Sigmoid colon (tissue), 7 donors: Measurements from ENCODE around the gene SYNGR3. TPM values are rescaled to one million over a fixed set of nuclear protein-coding genes. Genes with fewer than 3 reads are reported as not detected.
A peak's percentile ranks its signal among the peaks of the same experiment; 100 is the strongest.

ENCODE experiments used
- DNase-seq: peaks from one replicate; pipeline ENCODE4 v3.0.0-alpha.2; 2019
- H3K27ac ChIP-seq, 4 donors: fragments of 200-600 bp; sonication (generic); one replicate each; pipeline ENCODE4 v1.5.1; 2016 to 2019; ENCODE audit warnings: mild to moderate bottlenecking in 1 of 4
- H3K27me3 ChIP-seq, 3 donors: fragments of 200-600 bp; sonication (generic); one replicate each; pipeline ENCODE4 v1.5.1; 2019; ENCODE audit warnings: mild to moderate bottlenecking in 1 of 3
- H3K36me3 ChIP-seq, 4 donors: fragments of 200-600 bp; sonication (generic); one replicate each; pipeline ENCODE4 v1.5.1; 2016 to 2019
- H3K4me1 ChIP-seq, 4 donors: fragments of 200-600 bp; sonication (generic); one replicate each; pipeline ENCODE4 v1.5.1; 2017 to 2019
- H3K4me3 ChIP-seq, 4 donors: fragments of 200-600 bp; sonication (generic); one replicate each; pipeline ENCODE4 v1.5.1; 2017 to 2019; ENCODE audit warnings: mild to moderate bottlenecking in 2 of 4, moderate library complexity in 1 of 4
- H3K9me3 ChIP-seq, 4 donors: fragments of 200-600 bp in 3 of 4; sonication (generic) in 3 of 4; one replicate each; pipeline versions ENCODE4 v1.5.1 to v1.6.1; 2013 to 2019
- EP300 ChIP-seq, 4 donors: sonication (generic); formaldehyde crosslinking; IDR thresholded peaks; one replicate each; pipeline ENCODE4 v1.6.1; 2017; ENCODE audit warnings: antibody characterized with exemption in 4 of 4
- POLR2A ChIP-seq, 2 donors: fragments of 450-650 bp; IDR thresholded peaks; one replicate each; pipeline ENCODE4 v1.6.1; 2016; ENCODE audit warnings: antibody characterized with exemption in 2 of 2, mild to moderate bottlenecking in 2 of 2, moderate library complexity in 2 of 2
- POLR2AphosphoS5 ChIP-seq, 4 donors: sonication (generic); formaldehyde crosslinking; IDR thresholded peaks; one replicate each; pipeline ENCODE4 v1.6.1; 2017; ENCODE audit warnings: antibody characterized with exemption in 4 of 4
- WGBS, 2 donors: extraction: QIAGEN DNeasy Blood & Tissue Kit; methylation state at CpG; one replicate each; pipeline ENCODE4 v1.1.7; 2013; 5-methylcytosine and 5-hydroxymethylcytosine counted together
- intact Hi-C: fragments of 100-400 bp; cut with DNase I; formaldehyde crosslinking; loops from one replicate; pipeline ENCODE4 v1.15.1; 2023
- polyA plus RNA-seq, 3 donors: library from polyadenylated mRNA; stranded (reverse); fragments of 200-250 nt; gene quantifications; one replicate each; pipeline ENCODE4 v1.2.3, GENCODE V29; 2013
- total RNA-seq, 4 donors: library from RNA; depleted of rRNA; stranded (reverse); fragments of >200 nt; gene quantifications; one replicate each; pipeline ENCODE4 v1.1.0, GENCODE V29; 2016
- TF ChIP-seq, protein P1 (sequence below), 4 experiments: fragments of 450-650 bp in 3 of 4; fragments of 200-600 bp in 1 of 4; IDR thresholded peaks; one replicate each; pipeline ENCODE4 v1.5.1; 2016 to 2019; ENCODE audit warnings: antibody characterized with exemption in 4 of 4, mild to moderate bottlenecking in 3 of 4, moderate library complexity in 2 of 4
- donor health status: healthy with polysubstance abuse.
- donor health status: Bipolar disorder and iron deficiency.
- donor health status: healthy.

Gene SYNGR3
- total and polyA plus RNA-seq, 7 donors: 0.60 to 8.3 (median 4.0) TPM

- no peaks in the 10 kb centered on the region for H3K27me3 ChIP-seq
- TF ChIP-seq POLR2AphosphoS5 (IDR thresholded peaks at IDR 0.05) (no peak), POLR2A (IDR thresholded peaks at IDR 0.05) (no peak), EP300 (IDR thresholded peaks at IDR 0.05) (no peak)
- TF ChIP-seq, protein P1, sequence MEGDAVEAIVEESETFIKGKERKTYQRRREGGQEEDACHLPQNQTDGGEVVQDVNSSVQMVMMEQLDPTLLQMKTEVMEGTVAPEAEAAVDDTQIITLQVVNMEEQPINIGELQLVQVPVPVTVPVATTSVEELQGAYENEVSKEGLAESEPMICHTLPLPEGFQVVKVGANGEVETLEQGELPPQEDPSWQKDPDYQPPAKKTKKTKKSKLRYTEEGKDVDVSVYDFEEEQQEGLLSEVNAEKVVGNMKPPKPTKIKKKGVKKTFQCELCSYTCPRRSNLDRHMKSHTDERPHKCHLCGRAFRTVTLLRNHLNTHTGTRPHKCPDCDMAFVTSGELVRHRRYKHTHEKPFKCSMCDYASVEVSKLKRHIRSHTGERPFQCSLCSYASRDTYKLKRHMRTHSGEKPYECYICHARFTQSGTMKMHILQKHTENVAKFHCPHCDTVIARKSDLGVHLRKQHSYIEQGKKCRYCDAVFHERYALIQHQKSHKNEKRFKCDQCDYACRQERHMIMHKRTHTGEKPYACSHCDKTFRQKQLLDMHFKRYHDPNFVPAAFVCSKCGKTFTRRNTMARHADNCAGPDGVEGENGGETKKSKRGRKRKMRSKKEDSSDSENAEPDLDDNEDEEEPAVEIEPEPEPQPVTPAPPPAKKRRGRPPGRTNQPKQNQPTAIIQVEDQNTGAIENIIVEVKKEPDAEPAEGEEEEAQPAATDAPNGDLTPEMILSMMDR (IDR thresholded peaks at IDR 0.05): no peak
- DNase-seq: no peak
- peak overlapping the region in 3 of 4 donors; percentile 11 to 73 (median 66) for H3K27ac ChIP-seq
- H3K4me3 ChIP-seq: peak overlapping the region in 2 of 4 donors; percentile 68 to 75
- H3K4me1 ChIP-seq: peaks cover 0 to 52% (median 42%) of the 10 kb centered on the region in 4 donors
- H3K9me3 ChIP-seq: no peaks in the 10 kb centered on the region
- intact Hi-C loops: no loop called here
- peaks cover 0 to 8% (median 0%) of the 10 kb centered on the region in 4 donors for H3K36me3 ChIP-seq
- 86% methylated on average over 18 of the region's 18 CpGs for WGBS, 2 donors
These were observed 39.0 kb downstream of the SYNGR3 start for GRCh38 chr16:2028620-2029220.

GRCh38 chr16:2029350-2029749, 39.6 kb downstream of the SYNGR3 start:
- Histone ChIP-seq H3K27ac (peak overlapping the region in 1 of 4 donors; percentile 46), H3K9me3 (no peaks in the 10 kb centered on the region), H3K36me3 (peaks cover 0 to 8% (median 0%) of the 10 kb centered on the region in 4 donors), H3K4me1 (peaks cover 0 to 53% (median 43%) of the 10 kb centered on the region in 4 donors), H3K27me3 (no peaks in the 10 kb centered on the region), H3K4me3 (peak overlapping the region in 1 of 4 donors; percentile 10)
- TF ChIP-seq EP300 (IDR thresholded peaks at IDR 0.05) (no peak), POLR2A (IDR thresholded peaks at IDR 0.05) (no peak)
- TF ChIP-seq, protein P1 (IDR thresholded peaks at IDR 0.05): no peak
- 85% methylated on average over 22 of the region's 22 CpGs for WGBS, 2 donors
- no peak for DNase-seq
- intact Hi-C loops: no loop called here

- WGBS, 2 donors: 91% methylated on average over 11 of the region's 11 CpGs
- Histone ChIP-seq H3K9me3 (no peaks in the 10 kb centered on the region), H3K27ac (peak overlapping the region; percentile 12 to 94 (median 35)), H3K27me3 (no peaks in the 10 kb centered on the region), H3K36me3 (peaks cover 0 to 8% (median 0%) of the 10 kb centered on the region in 4 donors), H3K4me1 (peaks cover 0 to 58% (median 49%) of the 10 kb centered on the region in 4 donors), H3K4me3 (peak overlapping the region in 1 of 4 donors; percentile 4)
- intact Hi-C loops: no loop called here
- TF ChIP-seq POLR2AphosphoS5 (IDR thresholded peaks at IDR 0.05): no peak
- TF ChIP-seq, protein P1 (IDR thresholded peaks at IDR 0.05): no peak
- TF ChIP-seq EP300 (IDR thresholded peaks at IDR 0.05): no peak
- no peak for TF ChIP-seq POLR2A (IDR thresholded peaks at IDR 0.05)
- no peak for DNase-seq
These were observed 40.3 kb downstream of the SYNGR3 start for GRCh38 chr16:2030036-2030435.

- Histone ChIP-seq H3K36me3 (peaks cover 0 to 8% (median 0%) of the 10 kb centered on the region in 4 donors), H3K9me3 (no peaks in the 10 kb centered on the region), H3K27ac (peak overlapping the region; percentile 24 to 94 (median 60)), H3K27me3 (no peaks in the 10 kb centered on the region), H3K4me1 (peaks cover 0 to 63% (median 55%) of the 10 kb centered on the region in 4 donors), H3K4me3 (no peak overlapping the region)
- intact Hi-C loops: no loop called here
- TF ChIP-seq POLR2A (IDR thresholded peaks at IDR 0.05) (no peak), POLR2AphosphoS5 (IDR thresholded peaks at IDR 0.05) (peak in 1 of 4 donors; percentile 14), EP300 (IDR thresholded peaks at IDR 0.05) (no peak)
- TF ChIP-seq, protein P1 (IDR thresholded peaks at IDR 0.05): no peak
- no peak for DNase-seq
- WGBS, 2 donors: 82 to 84% methylated on average over 11 of the region's 11 CpGs
These were observed 41.4 kb downstream of the SYNGR3 start for GRCh38 chr16:2031081-2031577.
